A549 (cell line): ENCODE results near the gene TBX10. TPM values are rescaled to one million over a fixed set of nuclear protein-coding genes. Genes with fewer than 3 reads are reported as not detected.

ENCODE experiments used
- ATAC-seq, 2 experiments: fragments of 200-7000 bp in 1 of 2; fragments of >200 bp in 1 of 2; cut with Nextera tagmentation in 1 of 2; cut with Tn5 transposase in 1 of 2; 3 replicates each; pipeline versions ENCODE4 v1.8.0 to v1.9.1; 2018 to 2020; ENCODE audit warnings: mild to moderate bottlenecking in 1 of 2, moderate library complexity in 1 of 2
- CTCF ChIA-PET: fragments of 300-600 bp; sonication (Branson Sonifier 250); formaldehyde crosslinking; extraction: SDS; loops from one replicate; lab custom pipeline; 2021; ENCODE audit warnings: antibody characterized with exemption, inconsistent platforms; lab: Yijun Ruan, JAX
- POLR2A ChIA-PET: fragments of 350-600 bp; formaldehyde crosslinking; extraction: SDS; loops from one replicate; lab custom pipeline; 2021; ENCODE audit warnings: antibody characterized with exemption, inconsistent platforms; lab: Yijun Ruan, JAX
- DNase-seq, 2 experiments: peaks; one replicate each; pipeline versions ENCODE4 v3.0.0 to v3.0.0-alpha.2; 2011 to 2016; ENCODE audit warnings: low read depth in 1 of 2, low spot score in 1 of 2
- FAIRE-seq: peaks from 2 replicates; lab custom pipeline; 2011; peaks lifted over from hg19 to GRCh38; lab: Jason Lieb, UNC
- H3K27ac ChIP-seq, 2 experiments: fragments of >200 bp; sonication (Bioruptor Twin); formaldehyde crosslinking; 3 replicates each; pipeline ENCODE4 v1.5.1; 2016 to 2017
- H3K4me1 ChIP-seq: fragments of >200 bp; sonication (Bioruptor Twin); formaldehyde crosslinking; 3 replicates; pipeline ENCODE4 v1.6.1; 2016
- H3K4me2 ChIP-seq: fragments of >200 bp; sonication (Bioruptor Twin); formaldehyde crosslinking; 3 replicates; pipeline ENCODE4 v1.6.1; 2016
- H3K4me3 ChIP-seq: fragments of >200 bp; sonication (Bioruptor Twin); formaldehyde crosslinking; 3 replicates; pipeline ENCODE4 v1.5.1; 2016
- H3K9me3 ChIP-seq: fragments of >200 bp; sonication (Bioruptor Twin); formaldehyde crosslinking; 3 replicates; pipeline ENCODE4 v1.6.1; 2016
- ATOH8 ChIP-seq: fragments of 250-450 bp; sonication (Bioruptor Pico); IDR thresholded peaks from 2 replicates; pipeline ENCODE4 v1.5.0; 2020; ENCODE audit warnings: low read depth, mild to moderate bottlenecking, moderate library complexity
- CBX8 ChIP-seq: fragments of 200-600 bp; sonication (generic); IDR thresholded peaks from 2 replicates; pipeline ENCODE4 v1.6.1; 2016
- CHD4 ChIP-seq: fragments of 200-600 bp; sonication (generic); IDR thresholded peaks from 2 replicates; pipeline ENCODE4 v1.6.1; 2016; ENCODE audit warnings: antibody characterized with exemption, mild to moderate bottlenecking, borderline replicate concordance
- E2F6 ChIP-seq: IDR thresholded peaks from 2 replicates; pipeline ENCODE4 v1.6.1; 2012; ENCODE audit warnings: low read depth, borderline replicate concordance
- EHF ChIP-seq: fragments of 250-450 bp; sonication (Bioruptor Pico); IDR thresholded peaks from 2 replicates; pipeline ENCODE4 v1.5.0; 2020; ENCODE audit warnings: mild to moderate bottlenecking
- ESRRA ChIP-seq: fragments of 150-350 bp; IDR thresholded peaks from 2 replicates; pipeline ENCODE4 v1.6.1; 2014; ENCODE audit warnings: mild to moderate bottlenecking, low read length, borderline replicate concordance
- GATA3 ChIP-seq: IDR thresholded peaks from 2 replicates; pipeline ENCODE4 v1.6.1; 2012; ENCODE audit warnings: borderline replicate concordance
- HEYL ChIP-seq: fragments of 250-450 bp; sonication (Bioruptor Pico); IDR thresholded peaks from 2 replicates; pipeline ENCODE4 v1.8.0; 2021; ENCODE audit warnings: mild to moderate bottlenecking, moderate library complexity
- HOXA7 ChIP-seq: fragments of 250-450 bp; sonication (Bioruptor Pico); IDR thresholded peaks from 2 replicates; pipeline ENCODE4 v1.5.0; 2020; ENCODE audit warnings: mild to moderate bottlenecking, moderate library complexity
- MAX ChIP-seq: IDR thresholded peaks from 2 replicates; pipeline ENCODE4 v1.6.1; 2012
- NPAS2 ChIP-seq: fragments of 250-450 bp; sonication (Bioruptor Pico); IDR thresholded peaks from 2 replicates; pipeline ENCODE4 v1.8.0; 2022; ENCODE audit warnings: mild to moderate bottlenecking, moderate library complexity, borderline replicate concordance
- PHF8 ChIP-seq: fragments of 200-600 bp; sonication (generic); IDR thresholded peaks from 2 replicates; pipeline ENCODE4 v1.6.1; 2016; ENCODE audit warnings: low read depth, mild to moderate bottlenecking, antibody characterized with exemption, moderate library complexity, borderline replicate concordance
- RARB ChIP-seq: fragments of 250-450 bp; sonication (Bioruptor Pico); IDR thresholded peaks from 2 replicates; pipeline ENCODE4 v1.8.0; 2021; ENCODE audit warnings: mild to moderate bottlenecking, moderate library complexity
- RNF2 ChIP-seq: fragments of 200-600 bp; sonication (generic); IDR thresholded peaks from 2 replicates; pipeline ENCODE4 v1.6.1; 2016; ENCODE audit warnings: low read depth, mild to moderate bottlenecking, antibody characterized with exemption, moderate library complexity, borderline replicate concordance
- SMC3 ChIP-seq: fragments of >200 bp; sonication (Bioruptor Twin); formaldehyde crosslinking; IDR thresholded peaks from 3 replicates; pipeline ENCODE4 v1.6.1; 2018; ENCODE audit warnings: inconsistent platforms
- SREBF2 ChIP-seq: fragments of 450-650 bp; IDR thresholded peaks from 2 replicates; pipeline ENCODE4 v1.6.1; 2014; ENCODE audit warnings: mild to moderate bottlenecking, moderate library complexity
- ZFP36 ChIP-seq: fragments of 450-650 bp; IDR thresholded peaks from 2 replicates; pipeline ENCODE4 v1.6.1; 2014; ENCODE audit warnings: borderline replicate concordance; ENCODE audit not compliant: partially characterized antibody
- WGBS: methylation state at CpG from one replicate; pipeline ENCODE4 v1.1.6; 2017; ENCODE audit errors: missing lambda C conversion rate; 5-methylcytosine and 5-hydroxymethylcytosine counted together
- polyA plus RNA-seq, 4 experiments: library from polyadenylated mRNA; depleted of rRNA in 3 of 4; stranded (reverse); fragments of >200 nt; fragmentation: RNase III in 1 of 4; extraction: RNeasy Plus Mini Kit Qiagen cat#74134 plus additional on column Dnase treatment in 1 of 4; gene quantifications; 2 replicates in 3 of 4; 3 replicates in 1 of 4; pipeline ENCODE4 v1.2.3, GENCODE V29; 2011 to 2017
- TF ChIP-seq, protein P1 (sequence below): fragments of 250-450 bp; sonication (Bioruptor Pico); IDR thresholded peaks from 2 replicates; pipeline ENCODE4 v1.5.0; 2021; ENCODE audit warnings: mild to moderate bottlenecking, moderate library complexity, borderline replicate concordance

The TBX10 gene
- polyA plus RNA-seq, 2 of the 4 experiments (the other 2 are of a cell fraction), result not detected

GRCh38 chr11:67585911-67586310 is 53.7 kb downstream of the TBX10 start (continued):
- TF ChIP-seq ATOH8 (CRISPR knock-in tag) (no peak), EHF (CRISPR knock-in tag) (no peak), RARB (CRISPR knock-in tag) (no peak)
- TF ChIP-seq, protein P1, sequence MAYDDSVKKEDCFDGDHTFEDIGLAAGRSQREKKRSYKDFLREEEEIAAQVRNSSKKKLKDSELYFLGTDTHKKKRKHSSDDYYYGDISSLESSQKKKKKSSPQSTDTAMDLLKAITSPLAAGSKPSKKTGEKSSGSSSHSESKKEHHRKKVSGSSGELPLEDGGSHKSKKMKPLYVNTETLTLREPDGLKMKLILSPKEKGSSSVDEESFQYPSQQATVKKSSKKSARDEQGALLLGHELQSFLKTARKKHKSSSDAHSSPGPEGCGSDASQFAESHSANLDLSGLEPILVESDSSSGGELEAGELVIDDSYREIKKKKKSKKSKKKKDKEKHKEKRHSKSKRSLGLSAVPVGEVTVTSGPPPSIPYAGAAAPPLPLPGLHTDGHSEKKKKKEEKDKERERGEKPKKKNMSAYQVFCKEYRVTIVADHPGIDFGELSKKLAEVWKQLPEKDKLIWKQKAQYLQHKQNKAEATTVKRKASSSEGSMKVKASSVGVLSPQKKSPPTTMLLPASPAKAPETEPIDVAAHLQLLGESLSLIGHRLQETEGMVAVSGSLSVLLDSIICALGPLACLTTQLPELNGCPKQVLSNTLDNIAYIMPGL (CRISPR knock-in tag), result no peak

DNA sequence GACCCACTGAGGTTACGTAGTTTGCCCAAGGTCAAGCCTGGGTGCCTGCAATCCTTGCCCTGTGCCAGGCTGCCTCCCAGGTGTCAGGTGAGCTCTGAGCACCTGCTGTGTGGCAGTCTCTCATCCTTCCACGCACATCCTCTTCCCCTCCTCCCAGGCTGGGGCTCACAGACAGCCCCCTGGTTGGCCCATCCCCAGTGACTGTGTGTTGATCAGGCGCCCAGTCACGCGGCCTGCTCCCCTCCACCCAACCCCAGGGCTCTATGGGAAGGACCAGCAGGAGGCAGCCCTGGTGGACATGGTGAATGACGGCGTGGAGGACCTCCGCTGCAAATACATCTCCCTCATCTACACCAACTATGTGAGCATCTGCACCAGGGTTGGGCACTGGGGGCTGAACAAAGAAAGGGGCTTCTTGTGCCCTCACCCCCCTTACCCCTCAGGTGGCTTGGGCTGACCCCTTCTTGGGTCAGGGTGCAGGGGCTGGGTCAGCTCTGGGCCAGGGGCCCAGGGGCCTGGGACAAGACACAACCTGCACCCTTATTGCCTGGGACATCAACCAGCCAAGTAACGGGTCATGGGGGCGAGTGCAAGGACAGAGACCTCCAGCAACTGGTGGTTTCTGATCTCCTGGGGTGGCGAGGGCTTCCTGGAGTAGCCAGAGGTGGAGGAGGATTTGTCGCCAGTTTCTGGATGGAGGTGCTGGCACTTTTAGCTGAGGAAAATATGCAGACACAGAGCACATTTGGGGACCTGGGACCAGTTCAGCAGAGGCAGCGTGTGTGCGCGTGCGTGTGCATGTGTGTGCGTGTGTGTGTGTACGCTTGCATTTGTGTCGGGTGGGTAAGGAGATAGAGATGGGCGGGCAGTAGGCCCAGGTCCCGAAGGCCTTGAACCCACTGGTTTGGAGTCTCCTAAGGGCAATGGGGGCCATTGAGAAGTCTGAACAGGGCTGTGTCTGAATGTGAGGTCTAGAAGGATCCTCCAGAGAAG is 54.4 kb downstream of the TBX10 start:
- TF ChIP-seq HOXA7 (CRISPR knock-in tag), result no peak
- TF ChIP-seq GATA3, result no peak
- ATAC-seq, result peak in 1 of 2 experiments; percentile 3; a peak in 2 of 6 replicates
- H3K4me1 ChIP-seq, result peaks cover 42% of the 10 kb centered on the region
- WGBS, result 90% methylated on average over 21 of the region's 21 CpGs
- CTCF ChIA-PET, result interaction anchor here (0.6 to 5.7 kb wide), 9 partner anchors 12 to 596 kb away, joined by 3 to 65 read pairs (median 5); partner anchors contain the start of gene NUDT8
- H3K9me3 ChIP-seq, result no peaks in the 10 kb centered on the region
- FAIRE-seq, result no peak
- H3K4me3 ChIP-seq, result peak overlapping the region; percentile 92
- DNase-seq, result no peak
- H3K27ac ChIP-seq, result peak overlapping the region; percentile 97 to 99
- POLR2A ChIA-PET, result interaction anchor here (2.1 kb wide), 1 partner anchor 7 kb away, joined by 6 read pairs; no protein-coding TSS in a partner anchor
- H3K4me2 ChIP-seq, result peak overlapping the region; percentile 98

- TF ChIP-seq E2F6, result peak; percentile 68
- no peak for TF ChIP-seq SMC3
- FAIRE-seq (no peak), ATAC-seq (peak; percentile 43 to 44), DNase-seq (no peak)
- Histone ChIP-seq H3K4me2 (peak overlapping the region; percentile 98), H3K4me1 (peaks cover 50% of the 10 kb centered on the region), H3K9me3 (no peaks in the 10 kb centered on the region), H3K4me3 (peak overlapping the region; percentile 92), H3K27ac (peak overlapping the region; percentile 97 to 99)
- ChIA-PET POLR2A (interaction anchor here (1.0 to 2.1 kb wide), 8 partner anchors 8 to 182 kb away, joined by 3 to 6 read pairs (median 4); partner anchors contain the start of genes NUDT8, PITPNM1 and PPP1CA), CTCF (interaction anchor here (0.7 to 5.7 kb wide), 18 partner anchors 8 to 233 kb away, joined by 3 to 65 read pairs (median 4); no protein-coding TSS in a partner anchor)
- WGBS, result 16% methylated on average over 19 of the region's 33 CpGs
Observed at GRCh38 chr11:67584205-67584880, 55.2 kb downstream of the TBX10 start.

DNA sequence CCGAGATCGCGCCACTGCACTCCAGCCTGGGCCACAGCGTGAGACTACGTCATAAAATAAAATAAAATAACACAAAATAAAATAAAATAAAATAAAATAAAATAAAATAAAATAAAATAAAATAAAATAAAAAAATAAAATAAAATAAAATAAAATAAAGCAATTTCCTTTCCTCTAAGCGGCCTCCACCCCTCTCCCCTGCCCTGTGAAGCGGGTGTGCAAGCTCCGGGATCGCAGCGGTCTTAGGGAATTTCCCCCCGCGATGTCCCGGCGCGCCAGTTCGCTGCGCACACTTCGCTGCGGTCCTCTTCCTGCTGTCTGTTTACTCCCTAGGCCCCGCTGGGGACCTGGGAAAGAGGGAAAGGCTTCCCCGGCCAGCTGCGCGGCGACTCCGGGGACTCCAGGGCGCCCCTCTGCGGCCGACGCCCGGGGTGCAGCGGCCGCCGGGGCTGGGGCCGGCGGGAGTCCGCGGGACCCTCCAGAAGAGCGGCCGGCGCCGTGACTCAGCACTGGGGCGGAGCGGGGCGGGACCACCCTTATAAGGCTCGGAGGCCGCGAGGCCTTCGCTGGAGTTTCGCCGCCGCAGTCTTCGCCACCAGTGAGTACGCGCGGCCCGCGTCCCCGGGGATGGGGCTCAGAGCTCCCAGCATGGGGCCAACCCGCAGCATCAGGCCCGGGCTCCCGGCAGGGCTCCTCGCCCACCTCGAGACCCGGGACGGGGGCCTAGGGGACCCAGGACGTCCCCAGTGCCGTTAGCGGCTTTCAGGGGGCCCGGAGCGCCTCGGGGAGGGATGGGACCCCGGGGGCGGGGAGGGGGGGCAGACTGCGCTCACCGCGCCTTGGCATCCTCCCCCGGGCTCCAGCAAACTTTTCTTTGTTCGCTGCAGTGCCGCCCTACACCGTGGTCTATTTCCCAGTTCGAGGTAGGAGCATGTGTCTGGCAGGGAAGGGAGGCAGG is 56.0 kb downstream of the TBX10 start, which contains the start of gene GSTP1:
Gene GSTP1, plus strand, starts transcription at position 566 of the 958 bp plus-strand sequence. Its CDS starts 32 bp downstream, at position 598.
- ATAC-seq (peak; percentile 88 to 93), FAIRE-seq (no peak), DNase-seq (peak; percentile 81 to 90)
- 3% methylated on average over 30 of the region's 81 CpGs for WGBS
- peak within 1 kb of the TSS; percentile 97 to 99 for H3K27ac ChIP-seq
- ChIA-PET POLR2A (interaction anchor here (0.5 to 2.1 kb wide), 14 partner anchors 9 to 967 kb away, joined by 3 to 6 read pairs (median 4); partner anchors contain the start of genes NUDT8, PITPNM1, PPP1CA and RBM14), CTCF (interaction anchor here (0.6 to 5.7 kb wide), 25 partner anchors 9 to 121 kb away, joined by 3 to 65 read pairs (median 4); partner anchors contain the start of gene NUDT8)
- H3K4me3 ChIP-seq, result peak within 1 kb of the TSS; percentile 92
- peaks cover 55% of the 10 kb centered on the region for H3K4me1 ChIP-seq
- H3K9me3 ChIP-seq, result no peaks in the 10 kb centered on the region
- peak within 1 kb of the TSS; percentile 98 for H3K4me2 ChIP-seq
- TF ChIP-seq ZFP36 (no peak), ATOH8 (CRISPR knock-in tag) (no peak), GATA3 (0 out of 2 replicates have a peak, but pooled peaks have one; percentile 31), CBX8 (no peak), PHF8 (peak; percentile 90), HEYL (CRISPR knock-in tag) (no peak), CHD4 (no peak), RNF2 (no peak), SMC3 (peak; percentile 71), ESRRA (no peak), SREBF2 (no peak), NPAS2 (CRISPR knock-in tag) (no peak), MAX (peak; percentile 73)
